ENCODE data around the gene PHF2.

DNA sequence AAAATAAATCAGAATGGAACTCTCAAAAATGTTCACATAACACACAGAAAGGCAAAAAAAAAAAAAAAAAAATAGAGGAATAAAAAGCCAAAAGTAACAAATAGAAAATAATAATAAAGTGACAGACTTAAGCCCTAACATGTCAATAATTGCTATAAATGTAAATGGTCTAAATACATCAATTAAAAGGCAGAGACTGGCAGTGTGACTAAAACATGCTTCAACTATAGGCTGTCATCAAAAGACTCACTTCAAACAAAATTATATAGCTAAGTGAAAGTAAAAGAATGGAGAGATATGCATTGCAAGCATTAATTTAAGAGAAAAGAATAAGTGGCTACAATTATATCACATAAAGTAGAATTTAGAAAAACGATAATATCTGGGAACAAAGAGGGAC is 114.2 kb downstream of the PHF2 start:
- TF ChIP-seq, protein P1, sequence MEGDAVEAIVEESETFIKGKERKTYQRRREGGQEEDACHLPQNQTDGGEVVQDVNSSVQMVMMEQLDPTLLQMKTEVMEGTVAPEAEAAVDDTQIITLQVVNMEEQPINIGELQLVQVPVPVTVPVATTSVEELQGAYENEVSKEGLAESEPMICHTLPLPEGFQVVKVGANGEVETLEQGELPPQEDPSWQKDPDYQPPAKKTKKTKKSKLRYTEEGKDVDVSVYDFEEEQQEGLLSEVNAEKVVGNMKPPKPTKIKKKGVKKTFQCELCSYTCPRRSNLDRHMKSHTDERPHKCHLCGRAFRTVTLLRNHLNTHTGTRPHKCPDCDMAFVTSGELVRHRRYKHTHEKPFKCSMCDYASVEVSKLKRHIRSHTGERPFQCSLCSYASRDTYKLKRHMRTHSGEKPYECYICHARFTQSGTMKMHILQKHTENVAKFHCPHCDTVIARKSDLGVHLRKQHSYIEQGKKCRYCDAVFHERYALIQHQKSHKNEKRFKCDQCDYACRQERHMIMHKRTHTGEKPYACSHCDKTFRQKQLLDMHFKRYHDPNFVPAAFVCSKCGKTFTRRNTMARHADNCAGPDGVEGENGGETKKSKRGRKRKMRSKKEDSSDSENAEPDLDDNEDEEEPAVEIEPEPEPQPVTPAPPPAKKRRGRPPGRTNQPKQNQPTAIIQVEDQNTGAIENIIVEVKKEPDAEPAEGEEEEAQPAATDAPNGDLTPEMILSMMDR (IDR thresholded peaks at IDR 0.05) = no peak
- TF ChIP-seq EZH2 (IDR thresholded peaks at IDR 0.05; ENCODE audit: borderline replicate concordance, insufficient read depth, low read depth, low read length, poor library complexity, severe bottlenecking) = no peak
